GM12892 (cell line): ENCODE measurements around the gene USP36.
"Not testable (repeated sequence)": the region's sequence is repeated elsewhere in the genome, so short reads cannot be mapped to it uniquely, and the experiment has no call there.

Source experiments
- DNase-seq: peaks from one replicate; pipeline ENCODE4 v3.0.0; 2011; ENCODE audit not compliant: insufficient read length
- FAIRE-seq: peaks from 2 replicates; lab custom pipeline; 2011; peaks lifted over from hg19 to GRCh38; lab: Jason Lieb, UNC
- POLR2A ChIP-seq: IDR thresholded peaks from 2 replicates; pipeline ENCODE4 v1.6.1; 2011; ENCODE audit warnings: low read depth, low read length, control low read depth
- POLR2AphosphoS5 ChIP-seq: IDR thresholded peaks from 2 replicates; pipeline ENCODE4 v1.6.1; 2011; ENCODE audit warnings: low read depth, low read length, control low read depth
- TAF1 ChIP-seq: IDR thresholded peaks from 2 replicates; pipeline ENCODE4 v1.6.1; 2011; ENCODE audit warnings: low read depth, mild to moderate bottlenecking, control low read depth, low read length, borderline replicate concordance

USP36 gene

GRCh38 chr17:78751447-78752161 is 89.0 kb downstream of the USP36 start:
- DNase-seq (no peak), FAIRE-seq (no peak)
- TF ChIP-seq POLR2AphosphoS5 (no peak), TAF1 (no peak)

DNA sequence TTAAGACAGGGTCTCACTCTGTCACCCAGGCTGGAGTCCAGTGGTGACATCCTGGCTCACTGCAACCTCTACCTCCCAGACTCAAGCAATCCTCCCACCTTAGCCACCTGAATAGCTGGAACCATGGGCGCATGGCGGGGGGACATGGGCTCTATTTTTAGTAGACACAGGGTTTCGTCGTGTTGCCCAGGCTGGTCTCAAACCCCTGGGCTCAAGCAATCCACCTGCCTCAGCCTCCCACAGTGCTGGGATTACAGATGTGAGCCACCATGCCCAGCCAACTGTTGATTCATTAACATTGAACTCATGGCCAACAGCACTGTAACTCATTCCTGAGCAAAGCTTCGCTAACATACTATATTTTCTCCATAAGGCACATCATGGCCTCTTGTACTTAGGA is 89.6 kb downstream of the USP36 start:
- FAIRE-seq, DNase-seq: not testable (repeated sequence)

DNA sequence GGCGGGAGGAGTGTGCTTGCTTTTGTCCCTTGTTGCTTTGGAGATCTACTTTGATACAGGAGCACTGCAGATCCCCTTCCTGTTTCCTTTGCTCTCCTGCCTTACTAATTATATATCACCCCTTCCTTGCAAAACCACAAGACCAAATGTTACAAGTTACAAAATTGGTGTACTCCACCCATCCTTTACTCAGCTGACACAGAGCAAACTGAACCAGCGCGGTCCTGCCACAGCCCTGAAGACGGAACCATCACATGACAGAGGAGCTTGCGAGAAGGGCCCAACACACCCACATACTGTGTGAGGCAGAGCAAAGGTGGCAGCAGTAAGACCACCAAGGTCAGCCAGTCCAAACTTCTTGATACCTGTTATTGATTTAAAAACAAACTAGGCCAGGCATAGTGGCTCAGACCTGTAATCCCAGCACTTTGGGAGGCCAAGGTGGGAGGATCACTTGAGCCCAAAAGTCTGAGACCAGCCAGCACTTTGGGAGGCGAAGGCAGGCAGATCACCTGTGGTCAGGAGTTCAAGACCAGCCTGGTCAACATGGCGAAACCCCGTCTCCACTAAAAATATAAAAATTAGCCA is 91.8 kb downstream of the USP36 start:
- DNase-seq (no peak), FAIRE-seq (peak; percentile 80)
- TF ChIP-seq TAF1, result peak; percentile 18; the same call in 1 of the 2 replicates
- no peak for TF ChIP-seq POLR2AphosphoS5
- TF ChIP-seq POLR2A, result no peak; the same call in 1 of the 2 replicates

DNA sequence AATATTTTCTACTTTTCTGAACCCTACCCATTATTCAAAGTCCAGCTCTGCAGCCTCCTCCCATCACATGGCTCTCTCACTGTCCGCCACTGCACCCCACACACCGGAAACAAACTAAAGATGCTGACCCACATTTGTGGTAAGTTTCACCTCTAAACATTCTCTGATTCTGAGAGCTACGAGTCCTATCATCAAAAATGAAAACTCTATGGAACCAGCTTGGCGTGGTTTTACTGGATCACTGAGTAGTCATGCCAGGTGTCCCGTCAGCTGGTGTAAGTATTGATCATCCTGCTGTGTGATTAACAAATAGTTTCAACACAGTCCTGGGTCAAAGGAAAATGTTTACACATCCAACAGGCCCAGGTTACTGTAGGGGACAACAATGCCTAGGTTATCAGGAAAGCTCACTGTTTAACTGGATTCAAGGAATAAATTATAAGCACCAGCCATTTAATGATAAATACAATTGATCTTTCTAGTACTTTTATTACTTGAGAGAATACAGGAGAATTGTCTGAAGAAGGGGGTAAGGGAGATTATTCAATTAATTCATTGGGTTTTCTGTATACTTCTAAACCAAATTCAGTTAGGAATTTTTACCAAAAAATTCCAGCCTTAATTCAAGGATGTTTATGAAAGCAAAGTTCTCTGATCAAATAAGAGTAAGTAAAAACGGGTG is 92.4 kb downstream of the USP36 start:
- FAIRE-seq (peak; percentile 70), DNase-seq (no peak)
- TF ChIP-seq POLR2A, result no peak
- no peak for TF ChIP-seq POLR2AphosphoS5
- TF ChIP-seq TAF1, result no peak

GRCh38 chr17:78747488-78747887 is 93.1 kb downstream of the USP36 start:
- no peak for FAIRE-seq

GRCh38 chr17:78746949-78747269 is 93.7 kb downstream of the USP36 start:
- no peak for TF ChIP-seq POLR2AphosphoS5
- TF ChIP-seq TAF1, result no peak
- TF ChIP-seq POLR2A, result no peak
- no peak for FAIRE-seq

More at GRCh38 chr17:78747488-78747887, 93.1 kb downstream of the USP36 start:
- TF ChIP-seq POLR2A, result no peak
- TF ChIP-seq POLR2AphosphoS5, result no peak
- TF ChIP-seq TAF1, result no peak
- no peak for DNase-seq

GRCh38 chr17:78746263-78746948 is 94.2 kb downstream of the USP36 start:
- DNase-seq (no peak), FAIRE-seq (no peak)
- no peak for TF ChIP-seq POLR2A
- TF ChIP-seq TAF1, result no peak
- TF ChIP-seq POLR2AphosphoS5, result no peak

More at GRCh38 chr17:78746949-78747269, 93.7 kb downstream of the USP36 start:
- DNase-seq, result no peak
